Testis (tissue), 2 donors: Measurements from ENCODE around the gene ISG15.

Source experiments
- CTCF ChIP-seq, 3 experiments: fragments of 450-650 bp in 2 of 3; fragments of 200-600 bp in 1 of 3; sonication (generic) in 1 of 3; IDR thresholded peaks; one replicate each; pipeline ENCODE4 v1.5.1; 2016 to 2019; ENCODE audit warnings: antibody characterized with exemption in 3 of 3, mild to moderate bottlenecking in 2 of 3, moderate library complexity in 1 of 3
- POLR2A ChIP-seq: fragments of 450-650 bp; IDR thresholded peaks from one replicate; pipeline ENCODE4 v1.6.1; 2017; ENCODE audit warnings: antibody characterized with exemption, mild to moderate bottlenecking, moderate library complexity

GRCh38 chr1:1035291-1035943 lies 22.1 kb downstream of the ISG15 start:
- TF ChIP-seq CTCF (IDR thresholded peaks at IDR 0.05) (no peak), POLR2A (no peak)
